Kidney epithelial cell (primary cell): Measurements from ENCODE around the gene GABBR2. TPM values are rescaled to one million over a fixed set of nuclear protein-coding genes. Genes with fewer than 3 reads are reported as not detected.

Experiments used
- DNase-seq: peaks from one replicate; pipeline ENCODE4 v3.0.0-alpha.2; 2010; ENCODE audit warnings: low read depth
- H3K27me3 ChIP-seq: 2 replicates; pipeline ENCODE4 v1.6.0; 2011; ENCODE audit warnings: low read length; ENCODE audit not compliant: control insufficient read depth, insufficient read depth
- H3K36me3 ChIP-seq: 2 replicates; pipeline ENCODE4 v1.5.1; 2011; ENCODE audit warnings: low read length; ENCODE audit not compliant: control insufficient read depth, insufficient read depth
- H3K4me3 ChIP-seq: 2 replicates; pipeline ENCODE4 v1.5.1; 2011; ENCODE audit warnings: low read depth, mild to moderate bottlenecking, control low read depth, low read length
- total RNA-seq: library from RNA; depleted of rRNA; stranded (reverse); fragments of >200 nt; gene quantifications from 2 replicates; pipeline ENCODE4 v1.2.3, GENCODE V29; 2015
- TF ChIP-seq, protein P1 (sequence below): IDR thresholded peaks from 2 replicates; pipeline ENCODE4 v1.5.1; 2011; ENCODE audit warnings: mild to moderate bottlenecking, moderate library complexity, low read length, control low read depth, inconsistent platforms; ENCODE audit not compliant: insufficient read depth, poor library complexity, severe bottlenecking

Gene GABBR2
- total RNA-seq, 1 donor from 2014 or later, result 10.8 TPM

DNA sequence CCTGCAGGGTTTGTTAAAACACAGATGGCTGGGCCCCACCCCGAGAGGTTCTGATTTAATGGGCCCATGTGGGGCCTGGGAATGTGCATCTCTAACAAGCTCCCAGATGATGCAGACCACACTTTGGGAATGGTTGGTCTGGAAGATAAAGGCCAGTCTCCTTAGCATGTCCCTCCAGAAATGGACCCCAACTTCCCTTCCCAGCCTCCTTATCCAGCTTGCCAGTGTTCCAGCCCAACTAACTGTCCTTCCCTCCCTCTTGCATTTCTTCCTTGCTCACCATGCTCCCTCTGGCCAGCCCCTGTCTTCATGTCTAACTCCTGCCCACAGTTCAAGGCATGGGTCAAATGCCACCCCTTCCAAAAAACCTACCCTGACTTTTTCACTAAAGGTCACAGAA lies 257.2 kb downstream of the GABBR2 start:
- TF ChIP-seq, protein P1, sequence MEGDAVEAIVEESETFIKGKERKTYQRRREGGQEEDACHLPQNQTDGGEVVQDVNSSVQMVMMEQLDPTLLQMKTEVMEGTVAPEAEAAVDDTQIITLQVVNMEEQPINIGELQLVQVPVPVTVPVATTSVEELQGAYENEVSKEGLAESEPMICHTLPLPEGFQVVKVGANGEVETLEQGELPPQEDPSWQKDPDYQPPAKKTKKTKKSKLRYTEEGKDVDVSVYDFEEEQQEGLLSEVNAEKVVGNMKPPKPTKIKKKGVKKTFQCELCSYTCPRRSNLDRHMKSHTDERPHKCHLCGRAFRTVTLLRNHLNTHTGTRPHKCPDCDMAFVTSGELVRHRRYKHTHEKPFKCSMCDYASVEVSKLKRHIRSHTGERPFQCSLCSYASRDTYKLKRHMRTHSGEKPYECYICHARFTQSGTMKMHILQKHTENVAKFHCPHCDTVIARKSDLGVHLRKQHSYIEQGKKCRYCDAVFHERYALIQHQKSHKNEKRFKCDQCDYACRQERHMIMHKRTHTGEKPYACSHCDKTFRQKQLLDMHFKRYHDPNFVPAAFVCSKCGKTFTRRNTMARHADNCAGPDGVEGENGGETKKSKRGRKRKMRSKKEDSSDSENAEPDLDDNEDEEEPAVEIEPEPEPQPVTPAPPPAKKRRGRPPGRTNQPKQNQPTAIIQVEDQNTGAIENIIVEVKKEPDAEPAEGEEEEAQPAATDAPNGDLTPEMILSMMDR, result no peak
- no peak for DNase-seq

DNA sequence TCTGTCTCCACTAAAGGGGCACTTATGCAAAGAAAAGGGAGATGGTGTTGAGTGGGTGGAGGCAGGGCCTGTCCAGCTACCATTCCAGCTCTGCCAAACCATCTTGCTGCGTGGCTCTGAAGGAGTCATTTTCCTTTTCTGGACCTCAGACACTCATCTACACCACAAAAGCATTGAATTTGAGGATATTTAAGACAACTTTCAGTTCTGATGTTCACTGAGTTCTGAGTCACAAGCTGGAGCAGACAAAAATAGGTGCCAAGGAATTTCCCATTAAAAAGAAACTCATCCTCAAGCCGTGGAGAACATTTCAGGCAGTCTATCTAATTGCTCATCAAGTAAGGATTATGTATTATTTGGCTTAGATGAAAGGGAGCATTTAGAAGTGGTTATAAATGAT lies 258.2 kb downstream of the GABBR2 start:
- H3K36me3 ChIP-seq, result no peaks in the 10 kb centered on the region
- no peak for DNase-seq
- TF ChIP-seq, protein P1, result no peak
- H3K27me3 ChIP-seq, result no peaks in the 10 kb centered on the region
- no peak overlapping the region for H3K4me3 ChIP-seq

More for the DNA sequence above, 257.2 kb downstream of the GABBR2 start:
- H3K27me3 ChIP-seq, result no peaks in the 10 kb centered on the region
- no peak overlapping the region for H3K4me3 ChIP-seq
- H3K36me3 ChIP-seq, result no peaks in the 10 kb centered on the region

DNA sequence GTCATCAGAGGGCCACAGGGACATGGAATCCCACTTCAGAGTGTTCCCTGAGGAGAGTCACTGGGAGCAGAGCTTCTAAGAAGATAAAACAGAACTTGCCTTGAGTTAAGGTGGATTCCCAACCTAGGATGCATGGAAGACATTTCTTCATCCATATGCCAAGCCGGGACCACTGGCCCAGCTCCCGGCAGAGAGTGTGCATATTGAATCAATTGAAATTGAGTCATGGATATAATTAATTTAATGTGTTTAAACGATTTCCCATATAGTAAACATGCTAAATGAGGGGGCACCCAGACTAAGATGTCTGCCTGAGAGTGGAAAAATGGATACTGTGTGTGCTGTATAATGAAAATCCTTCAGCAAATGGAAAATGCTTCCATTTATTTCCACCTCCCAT lies 258.9 kb downstream of the GABBR2 start:
- TF ChIP-seq, protein P1, result no peak

DNA sequence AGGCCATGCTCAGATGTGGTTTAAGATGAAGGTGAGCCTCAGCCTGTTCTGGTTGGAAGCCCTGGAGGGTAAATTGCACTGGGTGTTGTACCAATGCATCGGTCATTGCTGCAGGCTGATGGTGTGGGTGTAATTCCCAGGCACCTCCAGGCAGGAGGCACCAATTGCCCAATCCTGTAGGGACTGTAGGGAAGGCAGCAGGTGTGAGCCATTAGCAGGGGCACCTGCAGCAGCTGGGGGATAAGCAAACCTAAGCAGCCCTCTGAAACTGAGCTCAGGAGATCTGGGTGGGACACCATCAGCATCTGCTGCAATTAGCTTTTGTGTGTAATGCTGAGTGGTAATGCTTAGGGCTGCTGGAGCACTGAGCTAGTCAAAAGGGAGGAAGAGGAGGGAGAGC lies 263.2 kb downstream of the GABBR2 start:
- no peak overlapping the region for H3K4me3 ChIP-seq
- no peaks in the 10 kb centered on the region for H3K27me3 ChIP-seq
- H3K36me3 ChIP-seq, result no peaks in the 10 kb centered on the region
- DNase-seq, result no peak
- TF ChIP-seq, protein P1, result no peak

More for the DNA sequence above, 258.9 kb downstream of the GABBR2 start:
- H3K27me3 ChIP-seq, result no peaks in the 10 kb centered on the region
- no peaks in the 10 kb centered on the region for H3K36me3 ChIP-seq
- no peak overlapping the region for H3K4me3 ChIP-seq
- no peak for DNase-seq

DNA sequence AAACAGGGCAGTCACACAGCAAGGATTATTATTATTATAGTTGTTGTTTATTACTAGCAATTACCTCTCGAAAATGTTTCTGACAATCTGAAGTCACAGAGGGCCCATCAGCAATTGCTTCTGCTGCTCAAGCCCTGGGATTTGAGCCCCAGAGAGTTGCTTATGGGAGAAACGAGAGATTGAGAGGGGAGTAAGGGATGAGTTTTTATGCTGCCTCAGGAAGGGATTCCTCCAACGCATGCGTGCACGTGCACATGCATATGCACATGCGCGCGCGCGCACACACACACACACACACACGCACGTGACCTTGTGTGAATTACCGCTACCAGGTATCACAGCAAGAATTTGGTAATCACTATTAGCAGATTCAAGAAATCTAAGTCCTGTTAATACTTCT lies 264.1 kb downstream of the GABBR2 start:
- Histone ChIP-seq H3K4me3 (no peak overlapping the region), H3K36me3 (no peaks in the 10 kb centered on the region), H3K27me3 (no peaks in the 10 kb centered on the region)
- DNase-seq, result no peak
- TF ChIP-seq, protein P1, result no peak

DNA sequence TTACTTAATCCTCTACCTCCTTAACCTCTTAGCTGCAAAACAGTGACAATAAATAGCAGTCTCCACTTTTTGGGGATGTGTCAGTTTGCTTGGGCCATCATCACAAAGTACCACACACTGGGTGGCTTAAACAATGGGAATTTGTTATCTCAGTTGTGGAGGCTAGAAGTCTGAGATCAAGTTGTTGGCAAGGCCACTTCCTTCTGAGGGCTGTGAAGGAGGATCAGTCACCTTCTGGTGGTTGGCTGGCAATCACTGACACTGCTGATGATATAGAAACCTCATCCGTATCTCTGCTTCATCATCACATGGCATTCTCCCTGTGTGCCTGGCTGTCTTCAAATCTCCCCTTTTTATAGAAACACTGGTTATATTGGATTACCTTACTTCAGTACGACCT lies 266.2 kb downstream of the GABBR2 start:
- H3K36me3 ChIP-seq, result no peaks in the 10 kb centered on the region
- no peaks in the 10 kb centered on the region for H3K27me3 ChIP-seq
- no peak overlapping the region for H3K4me3 ChIP-seq
- TF ChIP-seq, protein P1, result no peak
- DNase-seq, result no peak
